Activated naive CD4-positive, alpha-beta T cell treated with Interleukin-2 at 50 U/mL for 16 hours (primary cell): ENCODE measurements around the gene LIPG.
"Not testable (repeated sequence)": the region's sequence is repeated elsewhere in the genome, so short reads cannot be mapped to it uniquely, and the experiment has no call there.

ENCODE experiments used
- DNase-seq: peaks from one replicate; pipeline ENCODE4 v3.0.0-alpha.2; 2020

The LIPG gene

GRCh38 chr18:49579583-49579982 is 17.7 kb downstream of the LIPG start:
- DNase-seq, result not testable (repeated sequence)

- DNase-seq, result no peak
These were observed 18.4 kb downstream of the LIPG start for GRCh38 chr18:49580279-49580678.

- no peak for DNase-seq
These were observed 19.5 kb downstream of the LIPG start for GRCh38 chr18:49581371-49581770.

- DNase-seq, result no peak
These were observed 20.7 kb downstream of the LIPG start for GRCh38 chr18:49582579-49582978.

GRCh38 chr18:49584394-49584793 is 22.5 kb downstream of the LIPG start:
- no peak for DNase-seq

- not testable (repeated sequence) for DNase-seq
These were observed 23.1 kb downstream of the LIPG start for GRCh38 chr18:49584951-49585350.

GRCh38 chr18:49585781-49586663 is 24.2 kb downstream of the LIPG start:
- no peak for DNase-seq

- DNase-seq, result no peak
These were observed 26.3 kb downstream of the LIPG start for GRCh38 chr18:49588171-49588570.

- no peak for DNase-seq
These were observed 27.1 kb downstream of the LIPG start for GRCh38 chr18:49588971-49589370.

GRCh38 chr18:49590608-49591007 is 28.8 kb downstream of the LIPG start:
- DNase-seq, result no peak

GRCh38 chr18:49591271-49591670 is 29.4 kb downstream of the LIPG start:
- DNase-seq, result no peak

- no peak for DNase-seq
These were observed 29.9 kb downstream of the LIPG start for GRCh38 chr18:49591775-49592174.

- no peak for DNase-seq
These were observed 34.8 kb downstream of the LIPG start for GRCh38 chr18:49596687-49597086.

- no peak for DNase-seq
These were observed 35.5 kb downstream of the LIPG start for GRCh38 chr18:49597157-49597931.

GRCh38 chr18:49601211-49601610 is 39.4 kb downstream of the LIPG start:
- DNase-seq, result no peak

GRCh38 chr18:49608366-49609255 is 46.8 kb downstream of the LIPG start:
- DNase-seq, result no peak

- no peak for DNase-seq
These were observed 47.6 kb downstream of the LIPG start for GRCh38 chr18:49609256-49610021.

GRCh38 chr18:49610022-49610445 is 48.2 kb downstream of the LIPG start:
- DNase-seq, result no peak

GRCh38 chr18:49611316-49611715 is 49.5 kb downstream of the LIPG start:
- no peak for DNase-seq

- no peak for DNase-seq
These were observed 50.7 kb downstream of the LIPG start for GRCh38 chr18:49612515-49613033.

GRCh38 chr18:49613141-49613640 is 51.3 kb downstream of the LIPG start:
- no peak for DNase-seq
